ENCODE measurements around the gene TGFB2. TPM values are rescaled to one million over a fixed set of nuclear protein-coding genes. Genes with fewer than 3 reads are reported as not detected.

TGFB2 gene
- total RNA-seq, 1 experiment from 2014 or later: 2.5 TPM

- Mint-ChIP-seq H3K27ac (no peak overlapping the region), H3K9me3 (peaks cover 16% of the 10 kb centered on the region), H3K36me3 (peaks cover 8% of the 10 kb centered on the region; the same call in 1 of the 2 replicates), H3K27me3 (ENCODE audit: low read depth) (no peaks in the 10 kb centered on the region), H3K4me3 (no peak overlapping the region), H3K4me1 (0 out of 2 replicates have a peak, but pooled peaks cover 4% of the 10 kb centered on the region)
- POLR2A ChIA-PET: no interaction called here
- ATAC-seq (no peak), DNase-seq (ENCODE audit: low spot score) (no peak)
- CTCF ChIA-PET: no interaction called here
- TF ChIP-seq ZMAT4 (CRISPR knock-in tag; IDR thresholded peaks at IDR 0.05) (no peak), CREB1 (CRISPR knock-in tag; IDR thresholded peaks at IDR 0.05) (no peak), RORB (CRISPR knock-in tag; IDR thresholded peaks at IDR 0.05) (no peak), MXD4 (CRISPR knock-in tag; IDR thresholded peaks at IDR 0.05; ENCODE audit: borderline replicate concordance) (no peak), STAT6 (CRISPR knock-in tag; conservative IDR thresholded peaks at IDR 0.05; ENCODE audit: low read depth) (no peak), E2F1 (CRISPR knock-in tag; IDR thresholded peaks at IDR 0.05) (no peak), OVOL2 (CRISPR knock-in tag; IDR thresholded peaks at IDR 0.05; ENCODE audit: borderline replicate concordance) (no peak), SMAD3 (CRISPR knock-in tag; IDR thresholded peaks at IDR 0.05; ENCODE audit: borderline replicate concordance) (no peak), USF1 (CRISPR knock-in tag; IDR thresholded peaks at IDR 0.05) (no peak), ZNF219 (CRISPR knock-in tag; IDR thresholded peaks at IDR 0.05; ENCODE audit: borderline replicate concordance) (no peak), ZNF281 (CRISPR knock-in tag; IDR thresholded peaks at IDR 0.05) (no peak), PREB (CRISPR knock-in tag; IDR thresholded peaks at IDR 0.05; ENCODE audit: borderline replicate concordance) (no peak), NFE2L1 (CRISPR knock-in tag; IDR thresholded peaks at IDR 0.05) (no peak), E2F5 (CRISPR knock-in tag; IDR thresholded peaks at IDR 0.05) (no peak), USF2 (CRISPR knock-in tag; IDR thresholded peaks at IDR 0.05) (no peak), MYBL2 (CRISPR knock-in tag; IDR thresholded peaks at IDR 0.05) (no peak)
Observed at GRCh38 chr1:218413179-218413578, 68.0 kb downstream of the TGFB2 start.

Measured in WTC11 (cell line).